ENCODE results near the gene MVP.
A peak's percentile ranks its signal among the peaks of the same experiment; 100 is the strongest.

Gene MVP

GRCh38 chr16:29808219-29808900 lies 11.9 kb upstream of the MVP start:
- peaks cover 31% of the 10 kb centered on the region for H3K36me3 Mint-ChIP-seq (ENCODE audit: low read depth)
- no peaks in the 10 kb centered on the region for H3K9me3 Mint-ChIP-seq
- H3K27me3 Mint-ChIP-seq (ENCODE audit: low read depth) = peaks cover 11% of the 10 kb centered on the region
- H3K27ac Mint-ChIP-seq = peak overlapping the region; percentile 92
- peak overlapping the region; percentile 92 for H3K4me3 Mint-ChIP-seq
- peaks cover 50% of the 10 kb centered on the region for H3K4me1 Mint-ChIP-seq (ENCODE audit: low read depth)

- peaks cover 25% of the 10 kb centered on the region for H3K36me3 Mint-ChIP-seq (ENCODE audit: low read depth)
- peaks cover 11% of the 10 kb centered on the region for H3K27me3 Mint-ChIP-seq (ENCODE audit: low read depth)
- H3K4me1 Mint-ChIP-seq (ENCODE audit: low read depth) = peaks cover 42% of the 10 kb centered on the region
These were observed 11.1 kb upstream of the MVP start for GRCh38 chr16:29809031-29809747.

GRCh38 chr16:29809850-29810698 lies 10.2 kb upstream of the MVP start:
- Mint-ChIP-seq H3K4me1 (ENCODE audit: low read depth) (peaks cover 43% of the 10 kb centered on the region), H3K9me3 (no peaks in the 10 kb centered on the region), H3K27ac (peak overlapping the region; percentile 85), H3K27me3 (ENCODE audit: low read depth) (peaks cover 11% of the 10 kb centered on the region), H3K4me3 (peak overlapping the region; percentile 91), H3K36me3 (ENCODE audit: low read depth) (peaks cover 21% of the 10 kb centered on the region)

More at GRCh38 chr16:29809031-29809747, 11.1 kb upstream of the MVP start:
- Mint-ChIP-seq H3K27ac (no peak overlapping the region), H3K4me3 (peak overlapping the region; percentile 92), H3K9me3 (no peaks in the 10 kb centered on the region)

GRCh38 chr16:29810699-29811169 lies 9.5 kb upstream of the MVP start:
- Mint-ChIP-seq H3K4me3 (peak overlapping the region; percentile 91), H3K36me3 (ENCODE audit: low read depth) (peaks cover 18% of the 10 kb centered on the region), H3K4me1 (ENCODE audit: low read depth) (peaks cover 45% of the 10 kb centered on the region), H3K27me3 (ENCODE audit: low read depth) (peaks cover 11% of the 10 kb centered on the region), H3K27ac (peak overlapping the region; percentile 85), H3K9me3 (no peaks in the 10 kb centered on the region)

DNA sequence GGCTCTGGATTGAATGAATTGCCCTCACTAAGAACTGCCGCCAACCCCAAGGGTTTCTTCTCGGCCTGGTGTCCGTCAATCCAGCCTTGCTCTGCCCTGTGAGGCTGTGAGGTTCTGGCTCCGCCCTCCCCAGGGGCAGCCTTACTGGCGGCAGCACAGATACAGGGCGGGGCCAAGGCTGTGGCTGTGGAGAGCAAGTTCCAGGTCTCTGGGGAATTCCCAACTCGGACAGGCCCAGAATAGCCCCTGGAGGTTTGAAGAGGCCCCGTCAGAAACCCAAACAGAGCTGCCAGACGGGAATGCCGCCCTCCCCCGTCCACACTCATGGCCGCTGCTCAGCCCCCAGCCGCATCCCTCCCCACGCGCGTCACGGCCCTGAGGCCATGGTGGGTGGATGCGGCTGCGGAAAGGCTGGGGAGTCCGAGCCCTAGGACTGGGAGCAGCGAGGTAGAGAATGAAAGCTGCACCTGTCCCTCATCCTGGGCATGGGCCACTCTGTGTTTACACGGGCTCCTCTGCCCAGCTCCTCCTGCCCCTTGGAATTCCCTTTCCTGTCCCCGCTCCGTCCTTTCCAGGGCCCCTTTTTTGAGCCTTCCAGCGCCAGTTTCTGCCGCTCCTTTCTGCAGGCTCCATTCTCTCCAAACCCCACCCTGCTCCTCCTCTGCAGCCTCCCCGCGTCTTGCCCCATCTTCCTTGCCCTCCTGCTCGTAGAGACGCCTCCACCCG lies 8.9 kb upstream of the MVP start:
- Mint-ChIP-seq H3K27ac (peak overlapping the region; percentile 85), H3K36me3 (ENCODE audit: low read depth) (peaks cover 20% of the 10 kb centered on the region), H3K27me3 (ENCODE audit: low read depth) (peaks cover 11% of the 10 kb centered on the region), H3K4me1 (ENCODE audit: low read depth) (peaks cover 46% of the 10 kb centered on the region), H3K4me3 (peak overlapping the region; percentile 91), H3K9me3 (no peaks in the 10 kb centered on the region)

DNA sequence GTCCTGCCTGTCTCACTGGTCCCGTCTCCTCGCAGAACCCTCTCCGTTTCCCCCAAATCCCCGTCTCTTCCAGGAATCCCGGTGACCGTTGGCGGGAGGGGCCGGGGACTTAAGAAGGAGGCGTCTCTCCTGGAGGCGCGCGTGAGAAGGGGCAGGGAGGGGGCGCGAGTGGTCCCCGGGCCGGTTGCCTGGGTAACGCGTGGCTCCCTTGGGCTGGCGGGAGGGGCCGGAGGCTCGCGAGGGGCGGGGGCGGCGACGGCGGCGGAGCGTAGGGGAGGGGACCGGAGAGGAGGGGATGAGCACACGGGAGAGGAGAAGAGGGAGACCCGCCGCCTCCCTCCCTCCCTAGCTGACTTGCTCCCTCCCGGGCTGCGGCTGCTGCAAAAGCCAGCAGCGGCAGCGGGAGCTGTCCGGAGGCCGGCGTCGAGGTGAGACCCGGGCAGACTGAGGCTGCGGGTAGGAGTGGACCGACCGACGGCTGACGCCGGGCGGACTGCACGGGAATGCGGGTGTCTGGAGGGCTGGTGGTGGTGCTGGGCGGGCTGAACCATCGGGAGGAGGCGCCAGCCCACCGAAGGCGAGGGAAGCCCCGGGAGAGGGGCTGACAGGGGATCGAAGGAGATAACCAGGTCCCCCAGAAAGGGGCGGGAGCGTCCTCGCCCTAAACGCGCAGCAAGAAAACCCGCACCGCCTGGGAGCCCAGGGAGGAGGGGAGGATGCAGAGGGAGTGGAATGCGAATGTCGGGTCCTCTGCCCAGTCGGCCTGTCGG lies 8.2 kb upstream of the MVP start, which contains the start of gene PRRT2:
PRRT2 (plus strand) TSS at position 298 of the 770 bp plus-strand sequence. CDS start 862 bp downstream, outside the sequence.
- no peaks in the 10 kb centered on the region for H3K9me3 Mint-ChIP-seq

GRCh38 chr16:29812754-29813643 lies 7.3 kb upstream of the MVP start:
- peak overlapping the region; percentile 91 for H3K4me3 Mint-ChIP-seq
- H3K9me3 Mint-ChIP-seq = no peaks in the 10 kb centered on the region
- peaks cover 25% of the 10 kb centered on the region for H3K36me3 Mint-ChIP-seq (ENCODE audit: low read depth)
- peaks cover 11% of the 10 kb centered on the region for H3K27me3 Mint-ChIP-seq (ENCODE audit: low read depth)
- no peak overlapping the region for H3K27ac Mint-ChIP-seq
- peaks cover 50% of the 10 kb centered on the region for H3K4me1 Mint-ChIP-seq (ENCODE audit: low read depth)

More for the DNA sequence above, 8.2 kb upstream of the MVP start, which contains the start of gene PRRT2:
- Mint-ChIP-seq H3K36me3 (ENCODE audit: low read depth) (peaks cover 24% of the 10 kb centered on the region), H3K27me3 (ENCODE audit: low read depth) (peaks cover 11% of the 10 kb centered on the region), H3K27ac (peak within 1 kb of the TSS; percentile 85), H3K4me3 (peak within 1 kb of the TSS; percentile 91), H3K4me1 (ENCODE audit: low read depth) (peaks cover 50% of the 10 kb centered on the region)

GRCh38 chr16:29813644-29814562 lies 6.4 kb upstream of the MVP start:
- peak overlapping the region; percentile 36 for H3K4me3 Mint-ChIP-seq
- peaks cover 50% of the 10 kb centered on the region for H3K4me1 Mint-ChIP-seq (ENCODE audit: low read depth)

DNA sequence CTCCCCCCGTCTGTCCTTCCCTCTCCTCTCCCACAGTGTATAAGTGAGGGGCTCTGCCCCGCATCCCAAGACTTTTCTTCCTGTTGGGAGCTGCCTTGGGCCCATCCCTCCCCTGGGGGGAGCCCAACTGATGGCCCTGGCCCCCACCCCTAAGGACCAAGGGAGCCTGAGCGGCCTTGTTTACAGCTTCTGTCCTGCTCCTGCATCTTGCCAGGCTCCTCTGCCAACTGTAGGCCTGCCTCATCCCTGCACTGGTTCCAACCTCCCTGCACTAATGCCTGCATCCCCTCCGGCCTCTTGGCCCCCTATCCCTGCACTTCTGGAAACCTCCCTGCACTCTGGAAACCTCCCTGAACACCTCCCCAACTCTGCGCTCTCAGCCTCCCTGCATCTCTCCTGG lies 5.7 kb upstream of the MVP start:
- H3K27ac Mint-ChIP-seq = peak overlapping the region; percentile 95
- no peaks in the 10 kb centered on the region for H3K9me3 Mint-ChIP-seq
- H3K27me3 Mint-ChIP-seq (ENCODE audit: low read depth) = peaks cover 11% of the 10 kb centered on the region
- H3K36me3 Mint-ChIP-seq (ENCODE audit: low read depth) = peaks cover 26% of the 10 kb centered on the region
- peak overlapping the region; percentile 90 for H3K4me3 Mint-ChIP-seq
- peaks cover 53% of the 10 kb centered on the region for H3K4me1 Mint-ChIP-seq (ENCODE audit: low read depth)

More at GRCh38 chr16:29813644-29814562, 6.4 kb upstream of the MVP start:
- H3K27ac Mint-ChIP-seq = peak overlapping the region; percentile 45
- H3K9me3 Mint-ChIP-seq = no peaks in the 10 kb centered on the region
- peaks cover 23% of the 10 kb centered on the region for H3K36me3 Mint-ChIP-seq (ENCODE audit: low read depth)
- H3K27me3 Mint-ChIP-seq (ENCODE audit: low read depth) = peaks cover 11% of the 10 kb centered on the region

DNA sequence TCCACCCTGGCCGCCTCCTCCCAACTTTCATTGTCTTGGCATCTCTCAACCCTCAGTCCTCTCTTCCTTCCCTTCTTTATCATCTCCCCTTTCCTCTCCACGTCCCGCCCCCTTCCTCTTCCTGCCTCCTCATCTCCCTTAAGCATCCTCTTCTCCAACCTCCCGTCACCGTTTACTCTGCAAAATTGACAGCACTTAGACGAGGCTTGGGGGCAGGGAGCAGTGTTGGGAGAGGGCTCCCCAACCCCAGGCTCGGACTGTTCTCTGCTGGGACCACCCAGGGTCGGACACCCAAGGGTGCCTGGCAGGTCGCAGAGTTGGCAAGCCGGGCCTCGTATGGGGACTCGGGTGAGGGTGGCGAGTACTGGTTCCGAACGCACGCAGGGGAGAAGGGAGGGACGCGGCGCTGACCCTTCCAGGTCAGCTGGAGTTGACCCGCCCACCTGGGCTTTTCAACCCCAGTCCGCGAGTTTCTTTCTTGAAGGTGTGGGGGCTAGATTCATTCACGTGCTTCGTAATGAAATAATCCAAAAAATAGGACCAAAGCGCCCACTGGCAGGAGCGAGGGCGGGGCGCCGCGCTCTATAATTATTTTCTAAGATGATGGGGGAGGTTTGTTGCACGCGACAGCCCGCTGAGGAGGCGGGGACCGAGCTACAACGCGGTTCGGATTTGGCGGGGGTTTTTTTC lies 5.1 kb upstream of the MVP start:
- Mint-ChIP-seq H3K4me3 (peak overlapping the region; percentile 90), H3K27ac (peak overlapping the region; percentile 95), H3K36me3 (ENCODE audit: low read depth) (peaks cover 29% of the 10 kb centered on the region), H3K9me3 (no peaks in the 10 kb centered on the region), H3K27me3 (ENCODE audit: low read depth) (peaks cover 11% of the 10 kb centered on the region), H3K4me1 (ENCODE audit: low read depth) (peaks cover 55% of the 10 kb centered on the region)
